NT2/D1 (cell line): Measurements from ENCODE around the gene SNX6.
"Not testable (repeated sequence)": the region's sequence is repeated elsewhere in the genome, so short reads cannot be mapped to it uniquely, and the experiment has no call there.

ENCODE experiments used
- YY1 ChIP-seq: IDR thresholded peaks from 2 replicates; pipeline ENCODE4 v1.6.1; 2011; ENCODE audit not compliant: insufficient read length, insufficient read depth
- ZNF274 ChIP-seq: IDR thresholded peaks from 2 replicates; pipeline ENCODE4 v1.6.1; 2011; ENCODE audit warnings: mild to moderate bottlenecking, low read depth, low read length

DNA sequence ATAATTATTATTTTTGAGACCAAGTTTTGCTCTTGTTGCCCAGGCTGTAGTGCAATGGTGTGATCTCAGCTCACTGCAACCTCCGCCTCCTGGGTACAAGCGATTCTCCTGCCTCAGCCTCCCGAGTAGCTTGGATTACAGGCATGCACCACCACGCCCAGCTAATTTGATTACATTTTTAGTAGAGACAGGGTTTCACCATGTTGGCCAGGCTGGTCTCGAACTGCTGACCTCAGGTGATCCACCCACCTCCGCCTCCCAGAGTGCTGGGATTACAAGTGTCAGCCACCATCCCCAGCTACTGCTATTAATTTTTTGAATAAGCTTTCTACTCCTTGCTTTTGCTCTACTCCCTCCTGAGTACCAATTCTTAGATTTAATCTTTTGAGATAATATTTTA lies 108.9 kb downstream of the SNX6 start:
- not testable (repeated sequence) for TF ChIP-seq YY1, ZNF274
